Gastroesophageal sphincter (tissue), 3 donors: ENCODE measurements around the gene GNAI1.

Source experiments
- POLR2AphosphoS5 ChIP-seq: sonication (generic); formaldehyde crosslinking; IDR thresholded peaks from one replicate; pipeline ENCODE4 v1.6.1; 2017; ENCODE audit warnings: antibody characterized with exemption
- TF ChIP-seq, protein P1 (sequence below), 4 experiments: fragments of 200-600 bp in 2 of 4; fragments of 450-650 bp in 2 of 4; sonication (generic) in 1 of 4; IDR thresholded peaks; one replicate each; pipeline ENCODE4 v1.5.1; 2017 to 2019; ENCODE audit warnings: antibody characterized with exemption in 4 of 4, mild to moderate bottlenecking in 2 of 4, moderate library complexity in 2 of 4

- TF ChIP-seq, protein P1, sequence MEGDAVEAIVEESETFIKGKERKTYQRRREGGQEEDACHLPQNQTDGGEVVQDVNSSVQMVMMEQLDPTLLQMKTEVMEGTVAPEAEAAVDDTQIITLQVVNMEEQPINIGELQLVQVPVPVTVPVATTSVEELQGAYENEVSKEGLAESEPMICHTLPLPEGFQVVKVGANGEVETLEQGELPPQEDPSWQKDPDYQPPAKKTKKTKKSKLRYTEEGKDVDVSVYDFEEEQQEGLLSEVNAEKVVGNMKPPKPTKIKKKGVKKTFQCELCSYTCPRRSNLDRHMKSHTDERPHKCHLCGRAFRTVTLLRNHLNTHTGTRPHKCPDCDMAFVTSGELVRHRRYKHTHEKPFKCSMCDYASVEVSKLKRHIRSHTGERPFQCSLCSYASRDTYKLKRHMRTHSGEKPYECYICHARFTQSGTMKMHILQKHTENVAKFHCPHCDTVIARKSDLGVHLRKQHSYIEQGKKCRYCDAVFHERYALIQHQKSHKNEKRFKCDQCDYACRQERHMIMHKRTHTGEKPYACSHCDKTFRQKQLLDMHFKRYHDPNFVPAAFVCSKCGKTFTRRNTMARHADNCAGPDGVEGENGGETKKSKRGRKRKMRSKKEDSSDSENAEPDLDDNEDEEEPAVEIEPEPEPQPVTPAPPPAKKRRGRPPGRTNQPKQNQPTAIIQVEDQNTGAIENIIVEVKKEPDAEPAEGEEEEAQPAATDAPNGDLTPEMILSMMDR (IDR thresholded peaks at IDR 0.05) = no peak
- TF ChIP-seq POLR2AphosphoS5 = no peak
These were observed 112.5 kb downstream of the GNAI1 start for GRCh38 chr7:80247144-80247543.
